Myocyte (in vitro differentiated cells): ENCODE data around the gene CIT. TPM values are rescaled to one million over a fixed set of nuclear protein-coding genes. Genes with fewer than 3 reads are reported as not detected.
"Not testable (repeated sequence)": the region's sequence is repeated elsewhere in the genome, so short reads cannot be mapped to it uniquely, and the experiment has no call there.

Experiments used
- DNase-seq: peaks from one replicate; pipeline ENCODE4 v3.0.0-alpha.2; 2012; ENCODE audit warnings: low read depth
- microRNA counts: library from miRNA; unstranded; fragments of <30 nt; microRNA quantifications from one replicate; lab custom pipeline; 2016
- microRNA-seq: library from miRNA; unstranded; fragments of <30 nt; microRNA quantifications from one replicate; pipeline ENCODE4, GENCODE V29; 2016
- total RNA-seq: library from RNA; depleted of rRNA; stranded (reverse); fragments of >200 nt; gene quantifications from 2 replicates; pipeline ENCODE4 v1.2.3, GENCODE V29; 2014

The CIT gene
- total RNA-seq, 1 donor from 2014 or later: 4.7 TPM

- not testable (repeated sequence) for DNase-seq
Measured at GRCh38 chr12:119658166-119658565, 219.0 kb downstream of the CIT start.

GRCh38 chr12:119657001-119657400, 220.1 kb downstream of the CIT start:
- DNase-seq: not testable (repeated sequence)

GRCh38 chr12:119652665-119653064, 224.5 kb downstream of the CIT start:
- DNase-seq: no peak

- peak; percentile 53 for DNase-seq
Measured at GRCh38 chr12:119649202-119649808, 227.8 kb downstream of the CIT start.

GRCh38 chr12:119645535-119646059, 231.5 kb downstream of the CIT start:
- DNase-seq: no peak

- DNase-seq: peak; percentile 89
Measured at GRCh38 chr12:119644930-119645329, 232.2 kb downstream of the CIT start.

DNA sequence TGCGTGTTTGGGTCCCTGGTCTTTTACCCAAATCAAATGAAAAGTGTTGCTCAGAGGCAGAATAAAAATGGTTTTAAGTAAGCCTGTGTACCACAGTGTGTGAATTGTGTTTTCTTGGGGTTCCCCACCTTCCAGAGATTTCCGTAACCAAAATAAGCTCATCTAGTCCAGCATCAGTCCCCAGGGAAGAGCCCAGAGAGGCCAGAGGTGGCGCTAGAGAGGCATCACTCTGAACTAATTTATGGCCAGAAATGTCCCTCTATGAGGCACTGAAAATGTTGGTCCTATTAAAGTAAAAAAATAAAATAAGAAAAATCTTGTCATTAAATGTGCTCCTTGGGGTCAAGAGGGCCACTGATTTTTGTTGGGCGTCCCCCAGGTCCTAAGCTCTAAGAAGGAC, 234.1 kb downstream of the CIT start:
- no peak for DNase-seq

MicroRNA genes within 50 kb of the gene (microRNA counts, 767-probe panel; counts per million panel counts)
- not detected for microRNA hsa-miR-1178 (lab: Ali Mortazavi, UCI)

Small RNAs within 50 kb of the gene (microRNA-seq; reads per million reads assigned to microRNA genes)
- gene MIR1178: not detected

Other genes starting within 250 kb of the CIT start
- gene PRKAB1, start 209.2 kb downstream of the CIT start, total RNA-seq: 16.6 and 17.3 TPM in 2 replicates
- 0.88 and 2.5 TPM in 2 replicates for gene BICDL1, start 111.9 kb upstream of the CIT start, total RNA-seq
- gene RAB35, start 239.4 kb upstream of the CIT start, total RNA-seq: 18.9 and 20.8 TPM in 2 replicates